NCI-H128 (cell line): ENCODE measurements around the gene RPIA.
"Not testable (repeated sequence)": the region's sequence is repeated elsewhere in the genome, so short reads cannot be mapped to it uniquely, and the experiment has no call there.

Experiments
- DNase-seq: peaks from one replicate; lab custom pipeline; 2025; ENCODE audit not compliant: unreplicated experiment; lab: John Stamatoyannopoulos, UW

Gene RPIA

GRCh38 chr2:88765154-88765888 is 73.8 kb downstream of the RPIA start:
- DNase-seq: no peak

GRCh38 chr2:88765889-88766481 is 74.5 kb downstream of the RPIA start:
- not testable (repeated sequence) for DNase-seq

- no peak for DNase-seq
Observed at GRCh38 chr2:88770016-88770415, 78.5 kb downstream of the RPIA start.

GRCh38 chr2:88773233-88774028 is 82.0 kb downstream of the RPIA start:
- not testable (repeated sequence) for DNase-seq

- not testable (repeated sequence) for DNase-seq
Observed at GRCh38 chr2:88789213-88789612, 97.7 kb downstream of the RPIA start.

GRCh38 chr2:88795932-88796331 is 104.5 kb downstream of the RPIA start:
- not testable (repeated sequence) for DNase-seq

GRCh38 chr2:88796523-88796922 is 105.0 kb downstream of the RPIA start:
- DNase-seq: not testable (repeated sequence)

GRCh38 chr2:88797164-88797563 is 105.7 kb downstream of the RPIA start:
- not testable (repeated sequence) for DNase-seq
